Measurements from ENCODE around the gene SYCP2L.

DNA sequence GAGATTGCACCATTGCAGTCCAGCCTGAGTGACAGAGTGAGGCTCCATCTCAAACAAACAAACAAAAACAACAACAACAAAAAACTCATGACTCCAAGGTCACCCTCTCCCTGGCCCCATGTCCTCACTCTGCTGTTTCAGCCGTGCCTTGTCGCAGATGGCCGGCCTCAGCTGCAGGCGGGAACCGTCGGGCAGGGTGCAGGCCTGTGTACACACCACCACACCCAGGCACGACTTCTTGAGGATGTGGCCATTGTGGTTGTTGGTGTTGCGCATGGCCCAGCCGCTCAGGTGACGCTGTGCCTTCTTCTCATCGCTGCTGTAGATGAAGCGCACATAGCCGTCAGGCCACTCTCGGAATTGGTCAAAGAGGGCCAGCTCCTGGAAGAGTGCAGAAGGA is 9.8 kb upstream of the SYCP2L start:
- TF ChIP-seq POLR2A (IDR thresholded peaks at IDR 0.05), result no peak
- TF ChIP-seq, protein P1, sequence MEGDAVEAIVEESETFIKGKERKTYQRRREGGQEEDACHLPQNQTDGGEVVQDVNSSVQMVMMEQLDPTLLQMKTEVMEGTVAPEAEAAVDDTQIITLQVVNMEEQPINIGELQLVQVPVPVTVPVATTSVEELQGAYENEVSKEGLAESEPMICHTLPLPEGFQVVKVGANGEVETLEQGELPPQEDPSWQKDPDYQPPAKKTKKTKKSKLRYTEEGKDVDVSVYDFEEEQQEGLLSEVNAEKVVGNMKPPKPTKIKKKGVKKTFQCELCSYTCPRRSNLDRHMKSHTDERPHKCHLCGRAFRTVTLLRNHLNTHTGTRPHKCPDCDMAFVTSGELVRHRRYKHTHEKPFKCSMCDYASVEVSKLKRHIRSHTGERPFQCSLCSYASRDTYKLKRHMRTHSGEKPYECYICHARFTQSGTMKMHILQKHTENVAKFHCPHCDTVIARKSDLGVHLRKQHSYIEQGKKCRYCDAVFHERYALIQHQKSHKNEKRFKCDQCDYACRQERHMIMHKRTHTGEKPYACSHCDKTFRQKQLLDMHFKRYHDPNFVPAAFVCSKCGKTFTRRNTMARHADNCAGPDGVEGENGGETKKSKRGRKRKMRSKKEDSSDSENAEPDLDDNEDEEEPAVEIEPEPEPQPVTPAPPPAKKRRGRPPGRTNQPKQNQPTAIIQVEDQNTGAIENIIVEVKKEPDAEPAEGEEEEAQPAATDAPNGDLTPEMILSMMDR (IDR thresholded peaks at IDR 0.05), result no peak
